GM19455 (cell line): Measurements from ENCODE around the gene SLC24A4.
"Not testable (repeated sequence)": the region's sequence is repeated elsewhere in the genome, so short reads cannot be mapped to it uniquely, and the experiment has no call there.

Experiments used
- ATAC-seq: cut with Tn5 transposase; IDR thresholded peaks from one replicate; pipeline ENCODE4 v1.9.1; 2021; ENCODE audit not compliant: unreplicated experiment

SLC24A4 gene

DNA sequence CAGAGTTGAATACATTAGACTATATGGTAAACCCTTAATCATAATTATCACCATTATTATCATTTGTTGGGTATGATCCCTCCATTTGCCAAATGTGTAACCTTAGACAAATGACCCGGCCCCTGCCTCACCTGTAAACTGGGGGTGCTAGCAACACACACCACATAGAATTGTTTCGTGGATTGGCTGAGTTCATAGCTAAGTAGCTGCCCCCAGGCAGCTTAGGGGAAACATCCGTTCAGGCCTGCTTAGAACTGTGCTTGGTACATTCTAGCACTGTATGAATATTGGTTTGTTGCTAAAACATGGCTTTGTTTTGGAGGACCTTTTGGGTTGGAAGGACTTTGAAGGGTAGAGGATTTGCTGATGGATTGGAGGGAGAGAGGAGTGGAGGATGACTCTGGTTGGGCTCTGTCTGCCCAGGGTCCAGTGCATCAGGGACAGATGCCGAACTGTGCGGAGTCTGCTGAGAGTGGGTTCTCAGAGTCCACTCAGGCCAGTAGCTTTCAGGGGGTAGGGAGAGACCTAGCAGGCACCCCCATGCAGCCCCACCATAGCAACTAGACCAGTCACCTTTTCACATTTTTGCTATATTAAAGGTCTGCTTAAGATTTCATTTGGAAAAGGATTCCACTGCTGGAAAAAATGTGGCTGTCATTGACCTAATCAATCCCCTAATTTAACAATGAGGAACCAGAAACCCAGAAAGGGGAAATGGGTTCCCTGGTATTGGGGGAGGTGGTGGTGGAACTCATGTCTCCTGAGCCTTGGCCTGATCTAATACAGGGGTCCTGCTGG lies 192.8 kb downstream of the SLC24A4 start:
- ATAC-seq = no peak

DNA sequence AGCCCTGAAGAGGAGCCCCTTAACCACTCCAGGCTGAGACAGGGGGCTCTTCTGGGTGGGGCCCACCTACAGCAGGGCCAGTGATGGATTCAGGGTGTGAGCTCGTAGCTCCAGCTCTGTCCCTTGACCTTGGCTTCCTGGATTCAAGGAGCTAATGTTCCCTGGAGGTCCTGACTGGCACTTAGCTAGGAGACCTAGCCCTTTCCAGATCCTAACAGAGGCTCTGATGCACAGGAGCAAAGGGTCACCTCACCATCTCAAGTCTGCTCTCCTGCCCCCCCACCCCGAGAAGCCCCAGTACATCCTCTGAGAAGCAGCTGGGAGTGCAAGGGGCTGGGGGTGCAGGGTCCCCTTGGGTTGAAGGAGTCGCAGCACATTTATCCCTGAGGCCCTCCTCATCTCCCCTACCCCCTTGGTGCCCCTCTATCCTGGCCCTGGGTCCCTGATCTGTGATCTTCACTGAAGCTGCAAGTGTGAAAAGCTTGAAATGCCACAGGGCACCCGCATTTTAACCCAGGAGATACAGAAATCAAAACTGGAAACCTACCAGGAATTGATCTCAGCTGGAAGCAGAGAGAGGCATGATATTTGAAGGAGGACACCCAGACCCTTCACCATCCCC lies 193.5 kb downstream of the SLC24A4 start:
- ATAC-seq = no peak

DNA sequence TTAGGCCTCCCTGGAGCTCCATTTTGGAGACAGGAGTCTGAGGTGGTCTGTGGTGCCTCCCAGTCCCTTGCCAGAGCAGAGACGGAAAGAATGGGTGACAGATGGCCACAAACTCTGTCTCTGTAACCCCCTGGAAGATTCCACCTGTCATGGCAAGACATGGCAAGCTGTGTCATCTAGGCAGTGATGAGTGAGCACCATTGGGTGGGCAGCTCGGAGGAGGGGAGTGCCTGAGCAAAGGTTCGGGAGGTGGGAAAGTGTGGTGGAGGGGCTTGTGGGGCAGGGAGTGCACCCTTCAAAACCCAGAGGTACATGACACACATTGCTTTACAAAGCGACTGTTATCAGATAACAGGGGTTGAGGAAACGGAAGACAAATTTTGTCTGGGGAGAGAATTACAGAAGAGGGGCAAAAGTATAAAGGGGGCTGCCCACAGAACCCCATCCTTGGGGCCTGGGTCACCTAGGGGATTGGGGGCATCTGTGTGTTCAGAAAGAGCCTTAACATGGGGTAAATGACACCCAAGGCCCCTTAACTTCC lies 194.1 kb downstream of the SLC24A4 start:
- ATAC-seq = no peak

DNA sequence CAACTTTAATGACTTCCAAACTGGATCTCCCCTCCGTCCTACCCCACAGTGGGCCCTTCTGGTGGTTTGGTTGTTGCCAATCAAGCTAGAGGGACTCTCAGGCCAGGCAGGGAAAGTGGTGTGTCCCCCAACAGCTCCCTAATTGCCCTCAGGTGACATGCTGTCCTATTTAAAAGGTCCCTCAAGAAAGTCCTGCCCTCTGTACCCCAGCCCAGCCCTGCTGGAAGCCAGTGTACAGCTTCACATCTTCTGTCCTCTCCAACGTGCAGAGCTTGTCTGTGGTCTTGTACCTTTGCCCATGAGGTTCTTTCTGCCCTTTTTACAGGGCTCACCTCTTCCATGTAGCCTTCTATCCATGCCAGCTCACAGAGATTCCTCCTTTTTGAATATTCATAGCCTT lies 194.8 kb downstream of the SLC24A4 start:
- no peak for ATAC-seq

DNA sequence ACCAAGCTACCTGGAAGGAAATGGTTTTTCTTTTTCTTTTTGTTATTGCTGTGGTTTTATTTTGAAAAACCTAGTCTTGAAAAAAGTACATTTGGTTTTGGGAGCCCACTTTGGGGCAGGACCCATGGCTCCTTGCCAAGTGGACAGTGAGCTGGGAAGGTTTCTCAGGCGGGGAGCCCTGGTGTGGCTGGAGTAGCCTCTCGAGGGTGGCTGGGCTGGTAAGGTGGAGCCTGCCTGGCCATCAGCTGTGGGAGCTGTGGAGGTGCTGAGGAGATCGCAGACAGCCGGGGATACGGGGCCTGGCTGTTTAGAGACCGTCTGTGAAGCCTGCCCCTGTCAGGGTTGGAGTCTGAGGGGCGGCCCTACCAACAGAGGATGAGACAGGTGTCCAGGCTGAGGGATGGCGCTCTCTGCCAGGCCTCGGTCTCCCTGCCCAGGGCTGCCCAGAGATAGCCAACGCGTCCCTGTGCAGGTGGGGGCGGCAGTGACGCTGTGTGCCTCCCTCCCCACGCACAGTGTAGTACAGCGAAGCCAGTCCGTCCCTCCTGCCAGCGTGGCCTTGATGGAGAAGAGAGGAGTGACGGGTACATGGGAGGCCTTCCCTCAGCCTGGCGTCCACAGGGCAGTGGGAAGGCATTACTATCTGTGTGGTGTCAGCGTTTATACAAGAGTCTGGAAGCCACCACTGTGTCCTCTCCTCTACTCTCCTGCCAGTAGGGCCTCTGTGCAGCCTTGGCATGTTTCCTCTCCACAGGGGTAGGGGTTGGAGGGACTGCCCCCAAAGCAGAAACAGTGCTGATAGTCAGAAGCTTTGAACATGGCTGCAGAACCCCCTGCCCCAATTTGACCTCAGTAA lies 196.5 kb downstream of the SLC24A4 start:
- ATAC-seq = no peak

DNA sequence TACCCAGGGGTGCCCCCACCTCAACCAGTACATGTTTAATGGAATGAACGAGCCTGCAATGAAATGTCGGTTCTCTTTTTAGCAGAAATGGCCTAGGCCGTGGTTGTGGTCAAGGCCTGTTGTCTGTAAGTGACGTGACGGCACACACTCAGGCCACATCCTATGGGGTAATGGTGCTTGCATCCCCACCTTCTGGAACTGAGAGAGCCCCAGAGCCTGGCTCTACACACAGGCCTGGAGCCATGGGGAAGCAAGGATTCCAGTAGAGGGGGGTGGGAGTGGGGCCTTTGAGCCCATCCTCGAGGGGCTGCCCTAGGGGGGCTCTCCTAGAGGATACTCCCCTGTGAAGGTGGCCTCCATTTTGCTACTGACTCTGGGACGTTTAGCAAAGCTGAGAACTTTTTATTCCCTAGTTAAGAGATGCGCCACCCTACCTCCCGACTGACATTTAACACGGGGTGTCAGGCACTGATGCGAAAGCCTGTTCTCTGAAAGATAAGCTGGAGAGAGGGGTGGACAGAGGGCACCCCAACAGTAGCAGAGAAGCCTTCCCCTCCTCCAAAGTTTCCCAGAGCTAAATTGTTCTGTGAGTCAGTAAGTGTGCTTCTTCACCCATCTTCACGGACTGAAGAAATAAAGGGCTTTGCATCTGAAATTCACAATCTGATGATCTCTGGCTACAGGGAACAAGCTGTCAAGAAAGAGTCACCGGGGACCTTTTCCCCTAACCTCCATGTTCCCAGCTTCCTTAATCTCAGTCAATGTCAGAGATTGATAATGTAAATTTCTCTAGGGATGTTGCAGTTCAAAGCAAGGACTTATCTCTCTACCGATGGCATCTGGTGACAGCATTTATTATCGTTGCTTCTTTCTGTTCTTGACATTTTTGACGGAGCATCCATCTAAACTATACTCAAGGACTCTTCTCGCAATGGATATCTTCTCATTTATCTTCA lies 197.4 kb downstream of the SLC24A4 start:
- no peak for ATAC-seq

DNA sequence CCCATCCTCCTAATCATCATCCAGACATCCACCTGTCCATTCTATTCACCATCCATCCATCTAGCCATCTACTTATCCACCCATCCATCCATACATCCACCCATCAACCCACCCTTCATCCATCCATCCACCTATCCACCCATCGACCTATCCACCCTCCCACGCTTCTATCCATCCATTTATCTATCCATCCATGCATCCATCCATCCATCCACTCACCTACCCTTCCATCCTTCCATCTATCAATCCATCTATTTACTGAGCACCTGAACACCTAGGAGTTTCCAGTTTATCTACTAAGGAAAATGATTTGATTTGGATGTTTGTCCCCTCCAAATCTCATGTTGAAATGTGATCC lies 198.1 kb downstream of the SLC24A4 start:
- no peak for ATAC-seq

DNA sequence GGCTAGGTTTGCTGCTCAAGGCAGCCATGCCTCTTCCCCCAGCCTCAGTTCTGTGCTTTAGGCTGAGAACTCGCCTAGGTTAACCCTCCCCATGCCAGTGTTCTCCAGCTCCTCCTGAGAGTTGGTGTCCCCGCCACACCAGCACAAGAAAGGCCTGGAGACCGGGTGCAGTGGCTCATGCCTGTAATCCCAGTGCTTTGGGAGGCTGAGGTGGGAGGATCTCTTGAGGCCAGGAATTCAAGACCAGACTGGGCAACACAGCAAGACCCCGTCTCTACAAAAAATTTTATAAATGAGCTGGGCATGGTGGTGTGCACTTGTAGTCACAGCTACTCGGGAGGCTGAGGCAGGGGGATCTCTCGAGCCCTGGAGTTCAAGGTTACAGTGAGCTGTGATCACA lies 200.8 kb downstream of the SLC24A4 start:
- ATAC-seq = no peak

DNA sequence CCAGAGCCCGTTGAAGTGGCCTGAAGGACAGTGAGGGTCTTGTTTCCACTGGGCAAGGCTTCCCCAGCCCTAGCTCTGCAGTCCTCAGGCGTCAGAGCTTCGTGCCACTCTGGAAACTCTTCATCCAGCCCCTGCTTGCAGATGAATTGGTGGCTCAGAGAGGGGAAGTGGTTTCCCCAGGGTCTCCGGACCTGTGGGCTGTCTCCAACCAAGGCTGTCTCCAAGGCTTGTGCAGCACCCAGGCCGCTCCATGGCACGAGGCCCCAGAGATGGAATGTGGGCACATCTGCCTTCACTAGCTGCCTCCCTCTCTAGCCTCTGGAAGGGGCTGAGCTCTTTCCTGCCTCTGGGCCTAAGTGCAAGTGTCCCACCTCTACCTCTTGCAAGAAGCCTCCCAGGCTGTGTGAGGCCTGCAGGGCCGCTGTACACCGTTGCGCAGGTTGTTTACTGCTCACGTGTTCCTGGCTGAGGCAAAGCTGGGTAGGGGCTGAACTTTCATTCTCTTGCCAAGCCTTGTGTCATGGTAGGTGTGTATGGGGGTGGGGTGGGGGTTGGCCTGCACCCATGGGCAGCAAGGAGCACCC lies 201.7 kb downstream of the SLC24A4 start:
- no peak for ATAC-seq

DNA sequence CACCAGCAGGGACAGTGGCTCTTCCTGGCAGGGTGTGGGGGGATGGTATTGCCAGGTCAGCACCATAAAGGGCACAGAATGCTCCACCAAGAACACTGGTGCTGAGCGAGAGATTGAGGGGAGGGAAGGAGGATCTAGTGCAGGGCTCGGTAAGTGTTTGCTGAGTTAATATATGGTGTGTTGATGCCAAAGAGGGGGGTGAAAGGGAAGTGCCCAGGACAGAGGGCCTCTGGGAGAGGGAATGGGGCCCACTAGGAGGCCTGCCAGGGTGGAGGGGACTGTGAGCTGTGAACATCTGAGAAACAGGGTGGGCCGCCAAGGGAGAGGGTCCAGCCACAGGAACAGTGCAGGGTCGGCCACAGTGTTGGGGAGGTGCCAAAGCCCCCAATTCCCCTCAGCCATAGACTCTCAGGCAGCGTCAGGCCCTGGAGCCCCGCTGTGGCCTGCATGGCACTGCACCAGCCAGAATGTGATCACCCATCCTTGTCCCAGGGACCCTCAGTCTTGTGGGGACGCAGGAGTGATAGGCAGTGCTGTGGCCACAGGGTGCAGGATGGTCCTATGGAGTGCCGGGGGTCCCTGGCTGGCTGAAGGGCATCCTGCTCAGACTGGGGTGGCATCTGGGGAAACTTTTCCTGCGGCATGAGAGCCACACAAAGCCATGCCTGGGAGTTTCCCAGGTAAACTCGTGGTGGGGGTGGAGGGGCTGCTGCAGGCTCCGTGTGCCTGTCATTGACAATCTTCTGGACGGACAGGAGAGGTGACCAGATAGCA lies 202.5 kb downstream of the SLC24A4 start:
- no peak for ATAC-seq

DNA sequence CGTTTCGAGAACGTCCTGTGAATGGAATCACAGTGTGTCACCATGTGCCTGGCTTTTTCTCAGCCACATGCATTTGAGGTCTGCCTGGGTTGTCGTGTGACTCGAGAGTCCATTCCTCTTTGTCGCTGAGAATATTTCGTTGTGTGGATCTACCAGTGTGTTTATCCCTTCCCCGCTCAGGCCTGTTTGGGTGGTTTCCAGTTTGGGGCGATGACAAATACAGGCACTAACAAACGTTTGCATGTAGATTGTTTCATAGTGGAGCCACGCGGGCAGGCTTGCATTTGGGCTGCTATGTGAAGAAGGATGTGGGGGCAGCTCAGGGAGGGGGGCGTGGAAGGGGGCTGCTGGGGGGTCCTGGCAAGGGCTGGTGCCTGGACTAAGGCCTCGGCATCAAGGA lies 204.8 kb downstream of the SLC24A4 start:
- ATAC-seq = no peak

DNA sequence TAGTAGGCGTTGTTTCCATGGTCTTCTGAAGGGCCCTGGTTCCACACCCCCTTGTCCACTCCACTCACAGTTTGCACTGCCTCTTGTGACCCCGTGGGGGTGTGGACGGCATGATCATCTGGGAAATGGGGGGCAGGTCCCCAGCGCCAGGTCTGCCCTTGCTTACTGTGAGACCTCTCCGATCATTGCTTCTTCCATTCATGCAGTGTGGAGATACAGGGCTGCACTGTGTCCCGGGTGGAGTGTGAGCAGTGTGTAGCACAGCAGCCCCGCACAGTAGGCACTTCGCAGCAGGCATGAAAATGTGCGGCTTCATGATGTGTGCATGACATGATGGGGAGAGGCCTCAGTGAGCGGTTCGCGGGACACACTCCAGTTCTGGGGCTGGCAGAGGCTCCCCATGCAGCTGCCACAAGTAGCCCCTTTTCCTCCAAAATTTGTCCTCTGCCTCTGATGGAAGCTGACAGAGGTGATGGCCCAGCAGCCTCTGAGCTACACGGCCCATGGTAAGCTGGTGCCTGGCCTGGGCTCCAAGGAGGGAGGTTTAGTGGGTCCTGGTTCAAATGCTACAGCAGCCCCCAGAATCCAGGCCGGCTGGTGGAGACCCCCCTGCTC lies 205.6 kb downstream of the SLC24A4 start:
- no peak for ATAC-seq

DNA sequence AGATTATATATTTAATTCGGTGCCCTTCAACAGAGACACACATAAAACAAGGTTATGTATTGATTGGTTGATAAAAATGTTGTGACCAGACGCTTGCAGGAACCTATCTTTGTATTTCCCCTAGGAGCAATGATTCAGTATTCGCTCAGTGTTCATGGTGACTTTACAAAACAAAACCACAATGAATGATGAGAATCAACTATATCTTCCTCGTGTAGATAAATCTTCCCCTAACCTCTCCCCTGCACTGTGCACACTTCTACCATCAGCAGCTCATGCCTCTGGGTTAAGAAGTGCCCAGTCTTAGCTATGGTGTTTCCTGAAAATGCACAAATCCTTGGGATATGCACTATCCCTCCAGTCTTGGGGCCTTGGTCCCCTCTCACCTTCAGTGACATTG lies 206.9 kb downstream of the SLC24A4 start:
- ATAC-seq = no peak

DNA sequence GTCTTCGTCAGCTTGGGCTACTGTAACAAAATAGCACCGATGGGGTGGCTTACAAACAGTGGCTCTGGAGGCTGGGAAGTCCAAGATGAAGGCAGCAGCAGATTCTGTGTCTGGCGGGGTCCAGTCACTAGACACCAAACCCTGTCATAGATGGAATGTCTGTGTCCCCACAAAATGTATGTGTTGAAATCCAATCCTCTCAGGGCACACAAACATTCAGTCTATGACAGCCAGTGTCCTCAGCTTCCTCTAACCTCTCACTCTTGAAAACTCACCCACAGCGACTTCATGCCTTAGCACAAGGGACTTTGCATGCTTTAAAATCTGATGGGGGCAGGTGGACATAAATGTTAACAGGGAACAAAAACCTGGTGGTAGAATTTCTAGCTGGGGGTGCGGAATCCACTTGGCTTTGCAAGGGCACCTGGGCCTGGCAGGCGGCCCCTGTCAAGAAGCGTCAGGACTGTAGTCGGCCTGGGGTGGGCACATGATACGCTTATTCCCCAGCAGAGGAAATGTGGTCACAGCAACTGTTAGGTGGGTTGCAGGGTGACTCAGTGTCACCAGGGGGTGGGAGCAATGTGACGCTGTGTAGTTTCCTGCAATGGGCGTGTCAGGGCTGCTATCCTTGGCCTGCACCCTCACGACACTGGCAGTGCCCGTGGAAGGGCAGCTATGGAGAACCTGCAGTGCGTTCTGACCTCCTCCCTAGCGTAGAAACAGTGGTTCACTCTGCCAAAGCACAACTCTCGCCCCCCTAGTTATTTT lies 208.3 kb downstream of the SLC24A4 start:
- ATAC-seq = no peak

DNA sequence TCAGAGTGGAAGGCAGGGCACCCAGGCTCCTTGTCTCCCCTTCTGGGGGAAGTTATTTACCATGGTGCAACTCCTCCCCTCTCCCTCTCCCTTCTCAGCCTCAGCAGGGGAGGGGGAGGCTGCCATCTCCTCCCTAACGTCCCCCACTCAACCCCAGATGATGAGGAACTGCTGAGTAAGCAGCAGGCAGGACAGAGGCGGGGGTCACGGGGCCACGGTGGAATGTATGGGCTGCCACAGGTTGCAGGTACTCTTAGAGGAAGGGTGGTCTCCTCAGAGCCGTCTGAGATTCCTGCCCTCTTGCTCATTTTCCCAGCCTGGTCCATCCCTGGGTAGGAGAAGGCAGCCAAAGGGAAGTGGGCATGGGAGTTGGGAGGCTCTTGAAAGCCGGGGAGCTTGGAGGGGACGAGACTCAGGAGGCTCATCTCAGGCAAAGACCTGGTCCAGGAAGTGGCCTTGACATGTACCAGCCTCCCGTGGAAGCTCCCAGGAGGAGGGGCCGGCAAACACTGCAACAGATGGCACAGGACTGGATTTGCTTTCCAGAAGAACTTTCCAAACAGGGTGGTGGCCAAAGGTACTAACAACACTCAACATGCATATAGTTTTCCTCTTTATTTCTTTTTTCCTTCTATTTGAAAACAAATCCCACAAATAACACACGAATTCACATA lies 209.7 kb downstream of the SLC24A4 start:
- ATAC-seq = no peak

DNA sequence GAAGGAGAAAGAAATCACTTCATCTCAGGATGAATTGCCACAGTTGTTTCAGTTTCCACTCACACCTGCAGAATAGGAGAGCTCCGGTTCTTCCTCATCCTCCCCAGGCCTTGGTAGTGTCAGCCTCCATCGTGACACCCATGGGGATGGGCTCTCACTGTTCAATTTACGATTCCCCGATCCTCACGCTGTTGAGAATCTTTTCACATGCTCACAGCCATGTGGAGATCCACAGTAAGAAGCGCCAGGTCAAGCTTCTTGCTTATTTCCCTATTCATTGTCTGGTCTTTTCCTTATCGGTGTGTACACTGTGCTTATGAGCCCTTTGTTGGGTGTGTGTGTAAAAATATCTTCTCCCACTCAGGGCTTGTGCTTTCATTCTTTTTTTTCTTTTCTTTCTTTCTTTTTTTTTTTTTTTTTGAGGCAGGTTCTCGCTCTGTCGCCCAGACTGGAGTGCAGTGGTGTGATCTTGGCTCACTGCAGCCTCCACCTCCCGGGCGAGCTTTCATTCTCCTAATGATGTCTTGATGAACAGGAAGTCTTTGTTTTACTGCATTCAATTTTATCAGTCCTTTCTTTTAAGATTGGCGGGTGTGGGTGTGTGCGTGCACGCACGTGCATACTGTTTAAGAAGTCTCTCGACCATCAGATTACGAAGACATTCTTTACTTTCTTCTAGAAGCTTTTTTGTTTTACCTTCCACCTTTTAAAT lies 212.1 kb downstream of the SLC24A4 start:
- no peak for ATAC-seq

DNA sequence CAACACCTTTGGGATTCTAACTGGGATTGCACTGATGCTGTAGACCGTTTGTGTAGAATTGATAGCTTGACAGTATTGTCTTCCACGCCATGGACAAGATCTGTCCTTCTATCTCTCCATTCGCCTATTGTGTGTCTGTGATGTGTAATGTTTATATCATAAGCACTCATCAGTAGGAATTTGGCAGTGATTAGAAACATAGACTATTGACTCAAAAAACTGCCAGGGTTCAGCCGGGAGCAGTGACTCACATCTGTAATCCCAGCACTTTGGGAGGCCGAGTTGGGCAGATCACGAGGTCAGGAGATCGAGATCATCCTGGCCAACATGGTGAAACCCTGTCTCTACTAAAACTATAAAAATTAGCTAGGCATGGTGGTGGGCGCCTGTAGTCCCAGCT lies 213.3 kb downstream of the SLC24A4 start:
- ATAC-seq = not testable (repeated sequence)
